Measurements from ENCODE around the gene PARP6.

GRCh38 chr15:72198356-72199204 lies 73.8 kb downstream of the PARP6 start:
- TF ChIP-seq REST (IDR thresholded peaks at IDR 0.05; ENCODE audit: insufficient read depth in 1 of 2, low read depth in 2 of 2, low read length in 2 of 2) (no peak), POLR2AphosphoS5 (IDR thresholded peaks at IDR 0.05; ENCODE audit: low read depth, low read length) (no peak; the same call in 1 of the 2 replicates), TAF1 (IDR thresholded peaks at IDR 0.05; ENCODE audit: borderline replicate concordance, insufficient read depth, low read length) (no peak), SIN3A (IDR thresholded peaks at IDR 0.05; ENCODE audit: borderline replicate concordance, insufficient read depth, low read length) (no peak), FOXP2 (optimal IDR thresholded peaks at IDR 0.05; ENCODE audit: borderline replicate concordance, extremely low read depth, extremely low read length, insufficient read depth) (no peak)

Measured in PFSK-1 (cell line).